ENCODE results near the gene AHSG.

AHSG gene

GRCh38 chr3:186639778-186640472, 27.1 kb downstream of the AHSG start, which contains the start of gene FETUB:
FETUB (plus strand) TSS chr3:186640399; CDS start chr3:186640461, 62 bp downstream.
- no peak within 1 kb of the TSS for H3K4me3 ChIP-seq (ENCODE audit: control insufficient read depth, low read depth, low read length)
- no peak for DNase-seq (ENCODE audit: low read depth)
- no peak for TF ChIP-seq CTCF (conservative IDR thresholded peaks at IDR 0.05; ENCODE audit: control insufficient read depth, insufficient read depth, low read depth, low read length)

- DNase-seq (ENCODE audit: low read depth) = peak; percentile 39
- no peak overlapping the region for H3K4me3 ChIP-seq (ENCODE audit: control insufficient read depth, low read depth, low read length)
- no peak for TF ChIP-seq CTCF (conservative IDR thresholded peaks at IDR 0.05; ENCODE audit: control insufficient read depth, insufficient read depth, low read depth, low read length)
These were observed 27.6 kb downstream of the AHSG start for GRCh38 chr3:186640473-186640818.

- no peak for TF ChIP-seq CTCF (conservative IDR thresholded peaks at IDR 0.05; ENCODE audit: control insufficient read depth, insufficient read depth, low read depth, low read length)
- no peak overlapping the region for H3K4me3 ChIP-seq (ENCODE audit: control insufficient read depth, low read depth, low read length)
- no peak for DNase-seq (ENCODE audit: low read depth)
These were observed 28.1 kb downstream of the AHSG start for GRCh38 chr3:186640929-186641328.

- H3K4me3 ChIP-seq (ENCODE audit: control insufficient read depth, low read depth, low read length) = no peak overlapping the region
- no peak for TF ChIP-seq CTCF (conservative IDR thresholded peaks at IDR 0.05; ENCODE audit: control insufficient read depth, insufficient read depth, low read depth, low read length)
- no peak for DNase-seq (ENCODE audit: low read depth)
These were observed 29.2 kb downstream of the AHSG start for GRCh38 chr3:186642014-186642413.

- no peak for TF ChIP-seq CTCF (conservative IDR thresholded peaks at IDR 0.05; ENCODE audit: control insufficient read depth, insufficient read depth, low read depth, low read length)
- no peak overlapping the region for H3K4me3 ChIP-seq (ENCODE audit: control insufficient read depth, low read depth, low read length)
- no peak for DNase-seq (ENCODE audit: low read depth)
These were observed 30.6 kb downstream of the AHSG start for GRCh38 chr3:186643493-186643892.

GRCh38 chr3:186644683-186645082, 31.8 kb downstream of the AHSG start:
- DNase-seq (ENCODE audit: low read depth) = no peak
- no peak for TF ChIP-seq CTCF (conservative IDR thresholded peaks at IDR 0.05; ENCODE audit: control insufficient read depth, insufficient read depth, low read depth, low read length)
- H3K4me3 ChIP-seq (ENCODE audit: control insufficient read depth, low read depth, low read length) = no peak overlapping the region

- no peak overlapping the region for H3K4me3 ChIP-seq (ENCODE audit: control insufficient read depth, low read depth, low read length)
- TF ChIP-seq CTCF (conservative IDR thresholded peaks at IDR 0.05; ENCODE audit: control insufficient read depth, insufficient read depth, low read depth, low read length) = no peak
- no peak for DNase-seq (ENCODE audit: low read depth)
These were observed 33.2 kb downstream of the AHSG start for GRCh38 chr3:186646106-186646505.

Data from fibroblast of mammary gland (primary cell).